ENCODE data around the gene PTPRU.

Gene PTPRU

DNA sequence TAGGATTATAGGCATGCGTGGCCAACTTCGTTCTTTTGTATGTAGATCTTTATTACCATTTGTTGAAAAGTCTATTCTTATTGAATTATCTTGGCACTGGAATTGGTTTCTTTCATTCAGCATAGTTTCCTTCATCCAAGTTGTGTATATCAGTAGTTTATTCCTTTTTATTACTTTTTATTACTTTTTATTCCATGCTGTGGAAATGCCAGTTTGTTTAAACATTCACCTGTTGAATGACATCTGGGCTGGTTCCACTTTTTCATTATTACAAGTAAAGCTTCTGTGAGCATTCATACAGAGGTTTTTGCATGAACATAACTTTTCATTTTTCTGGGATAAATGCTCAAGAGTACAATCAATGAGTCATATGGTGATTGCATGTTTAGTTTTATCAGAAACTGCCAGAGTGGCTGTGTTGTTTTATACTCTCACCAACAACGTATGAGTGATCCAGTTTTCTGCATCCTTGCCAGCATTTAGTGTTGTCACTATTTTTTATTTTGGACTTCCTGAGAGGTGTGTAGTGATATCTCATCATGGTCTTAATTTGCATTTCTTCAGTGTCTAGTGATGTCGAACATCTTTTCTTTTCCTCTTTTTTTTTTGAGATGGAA lies 28.6 kb downstream of the PTPRU start:
- no peak for DNase-seq (ENCODE audit: low read depth in 1 of 2, low spot score in 1 of 2)

GRCh38 chr1:29266912-29267311 lies 30.6 kb downstream of the PTPRU start:
- DNase-seq (ENCODE audit: low read depth in 1 of 2, low spot score in 1 of 2), result no peak

- DNase-seq (ENCODE audit: low read depth in 1 of 2, low spot score in 1 of 2), result no peak
These were observed 31.2 kb downstream of the PTPRU start for GRCh38 chr1:29267321-29268070.

DNA sequence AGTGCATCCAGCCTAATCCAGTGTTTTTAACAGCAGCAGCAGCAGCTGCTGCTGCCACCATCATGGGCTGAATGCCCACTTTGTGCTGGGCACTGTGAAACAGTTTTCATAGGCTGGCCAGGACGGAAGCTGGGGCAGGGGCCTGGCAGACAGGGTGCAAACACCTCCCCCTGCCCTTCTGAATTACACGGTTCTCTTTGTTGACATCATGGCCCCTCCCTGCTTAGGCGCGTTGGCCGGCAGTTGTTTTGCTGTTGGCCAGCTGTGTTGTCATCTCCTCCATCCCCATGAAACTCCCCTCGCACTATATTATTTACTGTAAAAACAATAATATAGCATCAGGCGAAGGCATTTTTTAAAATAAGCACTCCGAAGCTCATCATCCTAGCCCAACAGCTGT lies 33.1 kb downstream of the PTPRU start:
- no peak for DNase-seq (ENCODE audit: low read depth in 1 of 2, low spot score in 1 of 2)

GRCh38 chr1:29270929-29271521 lies 34.7 kb downstream of the PTPRU start:
- DNase-seq (ENCODE audit: low read depth in 1 of 2, low spot score in 1 of 2), result no peak

- no peak for DNase-seq (ENCODE audit: low read depth in 1 of 2, low spot score in 1 of 2)
These were observed 35.4 kb downstream of the PTPRU start for GRCh38 chr1:29271724-29272123.

- no peak for DNase-seq (ENCODE audit: low read depth in 1 of 2, low spot score in 1 of 2)
These were observed 36.0 kb downstream of the PTPRU start for GRCh38 chr1:29272147-29272907.

DNA sequence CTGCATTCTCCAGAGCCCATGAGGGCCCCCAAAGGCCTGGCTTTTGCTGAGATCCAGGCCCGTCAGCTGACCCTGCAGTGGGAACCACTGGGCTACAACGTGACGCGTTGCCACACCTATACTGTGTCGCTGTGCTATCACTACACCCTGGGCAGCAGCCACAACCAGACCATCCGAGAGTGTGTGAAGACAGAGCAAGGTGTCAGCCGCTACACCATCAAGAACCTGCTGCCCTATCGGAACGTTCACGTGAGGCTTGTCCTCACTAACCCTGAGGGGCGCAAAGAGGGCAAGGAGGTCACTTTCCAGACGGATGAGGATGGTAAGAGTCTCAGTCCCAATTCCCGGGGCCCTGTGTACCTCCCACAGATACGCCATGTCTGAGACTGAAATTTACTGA lies 39.1 kb downstream of the PTPRU start:
- no peak for DNase-seq (ENCODE audit: low read depth in 1 of 2, low spot score in 1 of 2)

DNA sequence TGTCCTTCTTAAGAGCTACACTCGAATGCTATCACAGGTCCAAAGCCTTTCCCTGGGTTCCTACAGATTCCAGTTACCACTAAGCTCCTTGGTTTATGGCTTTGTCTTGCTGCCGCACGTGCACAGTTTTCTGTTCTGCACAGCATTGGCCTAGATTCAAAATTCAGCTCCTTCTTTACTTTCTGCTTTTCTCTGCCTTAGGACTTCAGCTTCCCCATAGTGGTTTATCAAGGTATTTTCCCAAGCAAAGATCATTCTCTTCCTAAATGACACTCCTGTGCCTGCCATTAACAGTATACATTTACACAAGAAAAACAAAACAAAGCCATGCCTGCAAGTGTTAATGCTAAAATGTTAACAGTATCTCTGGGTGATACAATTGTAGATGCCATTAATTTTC lies 41.8 kb downstream of the PTPRU start:
- DNase-seq (ENCODE audit: low read depth in 1 of 2, low spot score in 1 of 2), result no peak

GRCh38 chr1:29279406-29279805 lies 43.1 kb downstream of the PTPRU start:
- DNase-seq (ENCODE audit: low read depth in 1 of 2, low spot score in 1 of 2), result no peak

DNA sequence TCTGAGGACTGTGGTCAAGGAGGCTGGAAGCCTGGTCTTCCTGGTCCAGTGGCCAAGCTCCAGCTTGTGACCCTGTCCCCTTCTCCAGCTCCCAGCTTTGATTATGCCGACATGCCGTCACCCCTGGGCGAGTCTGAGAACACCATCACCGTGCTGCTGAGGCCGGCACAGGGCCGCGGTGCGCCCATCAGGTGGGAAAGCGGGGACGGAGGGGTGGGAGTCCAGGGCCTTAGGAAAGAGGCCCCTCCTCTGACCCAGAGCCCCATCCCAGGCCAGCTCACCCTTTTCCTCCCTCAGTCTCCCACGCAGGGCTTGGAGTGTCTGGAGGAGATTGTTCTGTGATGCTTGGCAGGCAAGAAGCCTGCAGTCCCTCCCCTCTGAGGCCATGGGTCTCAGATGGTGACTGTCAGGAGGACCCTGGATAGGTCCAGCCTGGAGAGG lies 43.6 kb downstream of the PTPRU start:
- DNase-seq (ENCODE audit: low read depth in 1 of 2, low spot score in 1 of 2), result no peak

DNA sequence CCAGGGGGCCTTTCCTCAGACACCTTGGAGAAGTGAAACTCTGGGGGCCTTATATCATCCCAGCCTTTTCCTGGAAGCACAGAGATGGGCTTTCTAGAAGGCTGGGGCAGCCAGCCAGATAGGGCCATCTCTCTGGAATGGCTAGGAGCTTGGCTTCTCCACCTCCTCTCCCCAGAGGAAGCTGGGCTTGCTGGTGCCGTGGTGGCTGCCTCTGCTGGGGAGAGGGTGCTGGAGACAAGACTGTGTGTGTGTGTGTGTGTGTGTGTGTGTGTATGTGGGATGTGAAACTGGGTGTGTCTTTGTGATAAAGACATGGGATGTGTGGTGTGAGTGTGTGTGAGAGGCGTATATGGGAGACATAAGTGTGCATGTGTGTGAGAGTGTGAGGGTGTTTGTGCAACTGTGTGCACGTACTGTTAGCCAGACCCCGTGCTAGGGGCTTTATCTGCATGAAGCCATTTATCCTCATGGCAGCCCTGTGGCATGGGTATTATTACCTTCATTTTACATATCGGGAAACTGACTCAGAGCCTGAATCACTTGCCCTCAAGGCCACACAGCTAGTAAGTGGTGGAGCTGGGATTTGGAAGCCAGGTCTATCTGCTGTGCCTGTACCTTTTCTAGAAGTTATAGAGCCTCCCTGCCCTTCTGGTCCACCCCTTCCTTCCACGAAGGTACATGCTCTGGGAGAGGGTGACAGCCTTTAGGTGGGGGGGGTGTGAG lies 44.2 kb downstream of the PTPRU start:
- no peak for DNase-seq (ENCODE audit: low read depth in 1 of 2, low spot score in 1 of 2)

DNA sequence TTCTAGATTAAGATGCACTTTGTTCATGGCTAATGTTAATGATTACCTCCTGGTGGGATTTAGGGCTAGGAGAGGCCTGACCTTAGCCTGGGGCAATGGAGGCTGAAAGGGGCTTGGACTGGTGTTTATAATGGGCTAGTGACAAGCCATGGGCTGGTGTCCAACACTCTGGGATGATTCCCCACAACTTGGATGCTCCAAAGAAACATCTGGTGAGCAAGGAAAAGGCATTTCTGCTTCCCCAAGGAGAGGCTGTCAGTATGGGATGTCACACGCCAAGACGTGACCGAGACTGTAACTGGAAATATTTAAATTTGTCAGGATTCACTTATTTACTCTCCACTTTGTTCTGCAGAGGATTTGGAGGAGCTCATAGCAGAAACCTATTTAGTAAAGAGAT lies 45.2 kb downstream of the PTPRU start:
- no peak for DNase-seq (ENCODE audit: low read depth in 1 of 2, low spot score in 1 of 2)

GRCh38 chr1:29282135-29282923 lies 46.0 kb downstream of the PTPRU start:
- DNase-seq (ENCODE audit: low read depth in 1 of 2, low spot score in 1 of 2), result no peak

DNA sequence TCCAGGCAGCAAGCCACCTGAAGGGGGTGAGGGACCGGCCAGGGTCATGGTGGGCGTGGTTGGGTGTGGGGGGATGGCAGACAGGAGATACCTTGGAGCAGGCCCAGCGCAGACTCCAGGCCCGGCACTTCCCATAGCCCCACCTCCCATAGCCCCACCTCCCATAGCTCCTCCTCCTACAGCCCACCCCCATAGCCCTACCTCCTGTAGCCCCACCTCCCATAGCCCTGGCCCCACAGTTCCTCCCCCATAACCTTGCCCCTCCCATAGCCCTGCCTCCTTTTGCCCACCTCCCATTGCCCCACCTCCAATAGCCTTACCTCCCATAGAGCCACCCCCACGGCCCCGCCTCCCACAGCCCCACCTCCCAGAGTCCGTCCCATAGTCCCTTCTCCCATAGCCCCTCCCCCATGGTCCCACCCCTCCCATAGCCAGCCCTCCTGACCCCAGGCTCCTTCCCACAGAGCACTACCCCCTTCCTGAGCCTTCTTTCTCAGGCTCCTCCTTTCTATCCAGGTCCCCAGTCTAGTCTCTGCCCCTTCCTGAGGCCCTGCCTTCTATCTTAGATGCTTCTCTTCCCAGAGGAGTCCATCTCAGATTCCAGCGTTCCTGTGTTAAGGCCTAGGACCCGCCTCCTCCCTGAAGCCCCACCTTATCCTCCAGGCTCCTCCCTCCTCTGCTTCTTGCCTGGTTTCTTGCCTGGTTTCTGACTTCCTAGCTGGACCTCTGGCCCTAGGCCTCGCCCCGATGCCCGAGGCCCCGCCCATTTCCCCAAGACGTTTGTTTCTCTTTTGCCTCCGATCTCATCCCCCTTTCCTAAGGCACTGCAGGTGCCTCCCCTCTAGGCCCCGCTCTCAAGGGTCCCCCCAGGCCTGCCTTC lies 46.8 kb downstream of the PTPRU start:
- DNase-seq (ENCODE audit: low read depth in 1 of 2, low spot score in 1 of 2), result no peak

DNA sequence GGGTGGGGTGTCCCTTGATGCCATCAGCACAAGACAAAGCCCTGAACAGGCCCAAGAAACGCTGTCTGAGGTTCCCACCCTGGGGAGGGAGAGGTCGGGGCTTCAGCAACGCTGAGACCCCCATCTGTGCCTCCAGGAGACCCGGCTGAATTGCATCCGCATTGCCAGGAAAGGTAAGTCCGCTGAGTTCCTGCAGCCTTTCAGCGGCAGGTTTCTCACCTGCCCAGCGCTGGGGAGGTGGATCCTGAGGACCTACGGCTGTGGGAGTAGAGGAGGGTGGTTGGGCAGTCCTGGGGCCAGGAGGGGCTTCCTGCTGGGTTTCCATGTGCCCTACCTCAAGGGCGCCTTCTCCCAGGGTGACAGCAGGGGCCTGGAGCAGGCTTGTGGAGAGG lies 47.5 kb downstream of the PTPRU start:
- no peak for DNase-seq (ENCODE audit: low read depth in 1 of 2, low spot score in 1 of 2)

GRCh38 chr1:29284286-29284960 lies 48.1 kb downstream of the PTPRU start:
- DNase-seq (ENCODE audit: low read depth in 1 of 2, low spot score in 1 of 2), result no peak

DNA sequence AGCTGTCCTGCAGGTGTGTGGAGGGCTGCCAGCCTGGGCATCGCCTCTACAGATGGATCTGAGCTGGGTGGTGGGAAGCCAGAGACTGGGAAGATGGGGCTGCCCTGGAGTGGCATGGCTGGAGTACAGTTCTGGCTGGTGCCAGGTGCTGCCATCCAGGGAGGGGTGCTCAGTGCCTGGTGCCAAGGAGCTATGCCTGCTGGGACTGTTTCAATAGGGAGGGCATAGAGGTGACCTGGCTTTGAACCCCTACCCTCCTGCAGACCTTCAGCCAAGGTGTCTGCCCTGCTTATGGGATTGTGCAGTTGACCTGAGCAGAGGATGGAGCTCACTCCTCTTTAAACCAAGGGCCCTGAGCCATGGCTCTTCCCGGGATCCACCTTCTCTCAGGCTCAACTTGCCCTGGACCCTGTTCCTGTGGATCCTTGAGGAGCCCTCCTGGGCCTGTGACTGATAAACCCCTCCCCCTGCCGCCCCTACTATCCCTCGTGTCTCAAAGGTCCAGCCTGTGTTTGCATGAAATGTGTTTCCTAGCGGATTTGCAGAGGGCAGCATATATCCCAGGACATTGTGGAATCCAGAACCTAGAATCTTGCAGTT lies 48.7 kb downstream of the PTPRU start:
- no peak for DNase-seq (ENCODE audit: low read depth in 1 of 2, low spot score in 1 of 2)

Data from activated T-helper 1 cell treated with anti-CD3 and anti-CD28 coated beads, Interleukin-2, amount 50 U/mL, for 16 hours (primary cell).